ENCODE data around the gene KRT14.

The KRT14 gene

GRCh38 chr17:41537990-41538389 lies 48.7 kb downstream of the KRT14 start:
- H3K9me3 ChIP-seq (ENCODE audit: control insufficient read depth, low read length), result no peaks in the 10 kb centered on the region
- peaks cover 6% of the 10 kb centered on the region for H3K4me1 ChIP-seq (ENCODE audit: control insufficient read depth, insufficient read depth, low read length)
- H3K27ac ChIP-seq (ENCODE audit: insufficient read depth, low read depth, low read length, poor library complexity, severe bottlenecking), result no peak overlapping the region
- 93 to 94% methylated on average over 8 to 9 of the region's 9 CpGs for WGBS, 2 experiments
- H3K4me3 ChIP-seq (ENCODE audit: insufficient read depth, low read depth, low read length), result no peak overlapping the region
- H3K27me3 ChIP-seq (ENCODE audit: control insufficient read depth, insufficient read depth, low read length, poor library complexity, severe bottlenecking), result no peaks in the 10 kb centered on the region
- no peaks in the 10 kb centered on the region for H3K36me3 ChIP-seq (ENCODE audit: control insufficient read depth, insufficient read depth, low read length)

GRCh38 chr17:41537614-41537954 lies 49.1 kb downstream of the KRT14 start:
- H3K27ac ChIP-seq (ENCODE audit: insufficient read depth, low read depth, low read length, poor library complexity, severe bottlenecking), result no peak overlapping the region
- no peaks in the 10 kb centered on the region for H3K9me3 ChIP-seq (ENCODE audit: control insufficient read depth, low read length)
- H3K27me3 ChIP-seq (ENCODE audit: control insufficient read depth, insufficient read depth, low read length, poor library complexity, severe bottlenecking), result no peaks in the 10 kb centered on the region
- H3K36me3 ChIP-seq (ENCODE audit: control insufficient read depth, insufficient read depth, low read length), result no peaks in the 10 kb centered on the region
- WGBS, 2 experiments, result 87 to 89% methylated on average over 7 of the region's 7 CpGs
- no peak overlapping the region for H3K4me3 ChIP-seq (ENCODE audit: insufficient read depth, low read depth, low read length)
- peaks cover 6% of the 10 kb centered on the region for H3K4me1 ChIP-seq (ENCODE audit: control insufficient read depth, insufficient read depth, low read length)

- H3K4me1 ChIP-seq (ENCODE audit: control insufficient read depth, insufficient read depth, low read length), result peaks cover 6% of the 10 kb centered on the region
- 92% methylated on average over 7 of the region's 7 CpGs for WGBS, 2 experiments
- no peak overlapping the region for H3K4me3 ChIP-seq (ENCODE audit: insufficient read depth, low read depth, low read length)
- no peak overlapping the region for H3K27ac ChIP-seq (ENCODE audit: insufficient read depth, low read depth, low read length, poor library complexity, severe bottlenecking)
- H3K9me3 ChIP-seq (ENCODE audit: control insufficient read depth, low read length), result no peaks in the 10 kb centered on the region
- no peaks in the 10 kb centered on the region for H3K27me3 ChIP-seq (ENCODE audit: control insufficient read depth, insufficient read depth, low read length, poor library complexity, severe bottlenecking)
- no peaks in the 10 kb centered on the region for H3K36me3 ChIP-seq (ENCODE audit: control insufficient read depth, insufficient read depth, low read length)
These were observed 49.7 kb downstream of the KRT14 start for GRCh38 chr17:41536741-41537613.

GRCh38 chr17:41535764-41536481 lies 50.8 kb downstream of the KRT14 start:
- Histone ChIP-seq H3K4me3 (ENCODE audit: insufficient read depth, low read depth, low read length) (no peak overlapping the region), H3K36me3 (ENCODE audit: control insufficient read depth, insufficient read depth, low read length) (no peaks in the 10 kb centered on the region), H3K9me3 (ENCODE audit: control insufficient read depth, low read length) (no peaks in the 10 kb centered on the region), H3K27me3 (ENCODE audit: control insufficient read depth, insufficient read depth, low read length, poor library complexity, severe bottlenecking) (no peaks in the 10 kb centered on the region), H3K27ac (ENCODE audit: insufficient read depth, low read depth, low read length, poor library complexity, severe bottlenecking) (no peak overlapping the region), H3K4me1 (ENCODE audit: control insufficient read depth, insufficient read depth, low read length) (peaks cover 6% of the 10 kb centered on the region)
- 78 to 83% methylated on average over 15 of the region's 15 CpGs for WGBS, 2 experiments

GRCh38 chr17:41534899-41535546 lies 51.7 kb downstream of the KRT14 start:
- H3K4me1 ChIP-seq (ENCODE audit: control insufficient read depth, insufficient read depth, low read length), result peaks cover 6% of the 10 kb centered on the region
- H3K4me3 ChIP-seq (ENCODE audit: insufficient read depth, low read depth, low read length), result no peak overlapping the region
- H3K27ac ChIP-seq (ENCODE audit: insufficient read depth, low read depth, low read length, poor library complexity, severe bottlenecking), result no peak overlapping the region
- no peaks in the 10 kb centered on the region for H3K36me3 ChIP-seq (ENCODE audit: control insufficient read depth, insufficient read depth, low read length)
- no peaks in the 10 kb centered on the region for H3K27me3 ChIP-seq (ENCODE audit: control insufficient read depth, insufficient read depth, low read length, poor library complexity, severe bottlenecking)
- WGBS, 2 experiments, result 75 to 84% methylated on average over 7 of the region's 7 CpGs
- H3K9me3 ChIP-seq (ENCODE audit: control insufficient read depth, low read length), result no peaks in the 10 kb centered on the region

- Histone ChIP-seq H3K4me3 (ENCODE audit: insufficient read depth, low read depth, low read length) (no peak overlapping the region), H3K36me3 (ENCODE audit: control insufficient read depth, insufficient read depth, low read length) (no peaks in the 10 kb centered on the region), H3K9me3 (ENCODE audit: control insufficient read depth, low read length) (no peaks in the 10 kb centered on the region), H3K27ac (ENCODE audit: insufficient read depth, low read depth, low read length, poor library complexity, severe bottlenecking) (no peak overlapping the region), H3K27me3 (ENCODE audit: control insufficient read depth, insufficient read depth, low read length, poor library complexity, severe bottlenecking) (peaks cover 1% of the 10 kb centered on the region), H3K4me1 (ENCODE audit: control insufficient read depth, insufficient read depth, low read length) (peaks cover 14% of the 10 kb centered on the region)
- 98% methylated on average over 7 of the region's 7 CpGs for WGBS, 2 experiments
These were observed 53.1 kb downstream of the KRT14 start for GRCh38 chr17:41533613-41534012.

- 92 to 93% methylated on average over 9 of the region's 9 CpGs for WGBS, 2 experiments
- no peak overlapping the region for H3K4me3 ChIP-seq (ENCODE audit: insufficient read depth, low read depth, low read length)
- H3K9me3 ChIP-seq (ENCODE audit: control insufficient read depth, low read length), result no peaks in the 10 kb centered on the region
- H3K36me3 ChIP-seq (ENCODE audit: control insufficient read depth, insufficient read depth, low read length), result no peaks in the 10 kb centered on the region
- H3K27me3 ChIP-seq (ENCODE audit: control insufficient read depth, insufficient read depth, low read length, poor library complexity, severe bottlenecking), result peaks cover 7% of the 10 kb centered on the region
- H3K27ac ChIP-seq (ENCODE audit: insufficient read depth, low read depth, low read length, poor library complexity, severe bottlenecking), result no peak overlapping the region
- peaks cover 17% of the 10 kb centered on the region for H3K4me1 ChIP-seq (ENCODE audit: control insufficient read depth, insufficient read depth, low read length)
These were observed 53.6 kb downstream of the KRT14 start for GRCh38 chr17:41532947-41533570.

All from ectodermal cell (in vitro differentiated cells).